ENCODE measurements around the gene PLA2G6. TPM values are rescaled to one million over a fixed set of nuclear protein-coding genes. Genes with fewer than 3 reads are reported as not detected.

PLA2G6 gene
- 3.3 to 5.0 TPM (median 4.4 TPM) in 5 replicates for total RNA-seq (2022; extraction: Qiagen RNA extraction; ENCODE audit: low read depth)

GRCh38 chr22:38181453-38182200 is at the start of gene PLA2G6:
TSS of gene PLA2G6 (minus strand) at chr22:38181830. CDS start at chr22:38169426, 12,404 bp downstream.

GRCh38 chr22:38201711-38202436 is 20.2 kb upstream of the PLA2G6 start, which contains the start of gene MAFF:
TSS of gene MAFF (plus strand) at chr22:38201994. CDS start at chr22:38213854, 11,860 bp downstream.

GRCh38 chr22:38110008-38110862 is 71.4 kb downstream of the PLA2G6 start, which contains the start of gene BAIAP2L2:
TSS of gene BAIAP2L2 (minus strand) at chr22:38110684. CDS start at chr22:38110525, 159 bp downstream.

GRCh38 chr22:38083931-38084631 is 97.5 kb downstream of the PLA2G6 start, which contains the start of gene SLC16A8:
TSS of gene SLC16A8 (minus strand) at chr22:38084184. CDS start at chr22:38082873, 1,311 bp downstream.

Other genes starting within 250 kb of the PLA2G6 start
- 0.20 to 0.35 TPM (median 0.27 TPM) in 5 replicates for gene C22orf23, start 228.2 kb downstream of the PLA2G6 start, total RNA-seq (2022; extraction: Qiagen RNA extraction; ENCODE audit: low read depth)
- 120 to 141 TPM (median 131 TPM) in 5 replicates for gene POLR2F, start 228.1 kb downstream of the PLA2G6 start, total RNA-seq (2022; extraction: Qiagen RNA extraction; ENCODE audit: low read depth)
- gene SOX10, start 197.3 kb downstream of the PLA2G6 start, total RNA-seq (2022; extraction: Qiagen RNA extraction; ENCODE audit: low read depth): not detected in 5 replicates
- 9.8 to 12.5 TPM (median 11.3 TPM) in 5 replicates for gene PICK1, start 124.4 kb downstream of the PLA2G6 start, total RNA-seq (2022; extraction: Qiagen RNA extraction; ENCODE audit: low read depth)
- gene SLC16A8, start 97.6 kb downstream of the PLA2G6 start, total RNA-seq (2022; extraction: Qiagen RNA extraction; ENCODE audit: low read depth): not detected in 5 replicates
- gene BAIAP2L2, start 71.1 kb downstream of the PLA2G6 start, total RNA-seq (2022; extraction: Qiagen RNA extraction; ENCODE audit: low read depth): 5.1 to 8.5 TPM (median 8.0 TPM) in 5 replicates
- gene MAFF, start 20.2 kb upstream of the PLA2G6 start, total RNA-seq (2022; extraction: Qiagen RNA extraction; ENCODE audit: low read depth): 16.9 to 28.0 TPM (median 21.5 TPM) in 5 replicates
- gene TMEM184B, start 91.2 kb upstream of the PLA2G6 start, total RNA-seq (2022; extraction: Qiagen RNA extraction; ENCODE audit: low read depth): 42.7 to 56.7 TPM (median 52.9 TPM) in 5 replicates
- gene CSNK1E, start 135.6 kb upstream of the PLA2G6 start, total RNA-seq (2022; extraction: Qiagen RNA extraction; ENCODE audit: low read depth): 85.6 to 110 TPM (median 107 TPM) in 5 replicates